ENCODE measurements around the gene IGSF9B.
A peak's percentile ranks its signal among the peaks of the same experiment; 100 is the strongest.

Gene IGSF9B

GRCh38 chr11:133984828-133985227, 28.1 kb upstream of the IGSF9B start:
- no peak for DNase-seq

GRCh38 chr11:133983660-133984316, 27.0 kb upstream of the IGSF9B start:
- no peak for DNase-seq

DNA sequence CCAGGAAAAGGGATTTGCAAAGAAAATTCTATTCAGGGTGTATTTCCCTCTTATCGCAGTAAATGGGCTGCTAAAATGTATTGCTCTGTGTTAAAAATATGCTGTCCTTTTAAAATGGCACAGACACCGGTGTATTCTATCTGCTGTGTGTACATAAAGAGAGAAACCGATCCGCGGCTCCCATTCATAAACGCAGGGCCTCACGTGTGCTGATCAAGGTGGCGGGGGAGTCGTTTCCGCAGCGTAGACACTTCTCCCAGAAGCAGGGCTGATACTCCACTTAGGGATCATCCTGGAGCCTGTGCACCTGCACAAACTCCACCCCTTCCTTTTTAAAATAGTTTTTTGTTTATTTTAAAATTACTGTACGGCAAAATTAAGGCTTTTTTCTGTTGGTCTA, 26.1 kb upstream of the IGSF9B start:
- DNase-seq, result no peak

- no peak for DNase-seq
Observed at GRCh38 chr11:133982151-133982550, 25.4 kb upstream of the IGSF9B start.

GRCh38 chr11:133981156-133981555, 24.4 kb upstream of the IGSF9B start:
- DNase-seq, result no peak

DNA sequence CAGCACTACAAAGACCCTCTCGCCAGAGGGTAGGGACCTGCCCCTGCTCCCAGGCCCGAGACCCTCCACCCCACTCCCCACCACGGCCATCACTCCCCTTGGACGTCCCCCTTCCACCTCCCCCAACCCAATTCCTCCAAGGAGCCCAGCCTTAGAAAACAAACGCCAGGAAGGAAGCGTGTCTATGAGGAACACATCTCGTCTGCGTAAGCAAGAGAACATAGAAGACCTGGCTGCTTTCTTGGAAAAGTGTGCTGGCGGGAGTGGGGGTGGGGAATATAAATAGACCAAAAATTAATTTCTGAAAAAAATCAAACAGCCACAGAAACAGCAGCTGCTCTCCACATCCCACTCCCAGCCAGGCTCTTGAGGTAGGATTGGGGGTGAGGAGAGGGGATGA, 23.9 kb upstream of the IGSF9B start:
- DNase-seq, result no peak

DNA sequence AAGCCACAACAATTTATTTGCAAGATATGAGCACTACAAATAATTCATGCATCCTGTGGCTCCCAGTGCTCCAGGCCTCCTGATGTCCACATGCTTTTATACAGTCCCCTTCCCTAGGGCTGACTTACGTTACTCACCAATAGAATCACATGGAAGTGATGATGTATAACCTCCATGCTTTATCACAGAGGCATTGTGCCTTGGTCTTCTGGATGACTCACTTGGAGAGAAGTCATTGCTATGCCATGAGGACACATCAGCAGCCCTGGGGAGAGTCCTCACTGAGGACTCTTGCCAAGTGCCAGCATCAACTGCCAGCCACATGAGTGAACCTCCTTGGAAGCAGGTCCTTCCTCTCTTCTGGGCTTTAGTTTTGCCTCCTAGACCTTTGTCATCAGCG, 22.0 kb upstream of the IGSF9B start:
- peak in 1 of 2 experiments; percentile 18 for DNase-seq

DNA sequence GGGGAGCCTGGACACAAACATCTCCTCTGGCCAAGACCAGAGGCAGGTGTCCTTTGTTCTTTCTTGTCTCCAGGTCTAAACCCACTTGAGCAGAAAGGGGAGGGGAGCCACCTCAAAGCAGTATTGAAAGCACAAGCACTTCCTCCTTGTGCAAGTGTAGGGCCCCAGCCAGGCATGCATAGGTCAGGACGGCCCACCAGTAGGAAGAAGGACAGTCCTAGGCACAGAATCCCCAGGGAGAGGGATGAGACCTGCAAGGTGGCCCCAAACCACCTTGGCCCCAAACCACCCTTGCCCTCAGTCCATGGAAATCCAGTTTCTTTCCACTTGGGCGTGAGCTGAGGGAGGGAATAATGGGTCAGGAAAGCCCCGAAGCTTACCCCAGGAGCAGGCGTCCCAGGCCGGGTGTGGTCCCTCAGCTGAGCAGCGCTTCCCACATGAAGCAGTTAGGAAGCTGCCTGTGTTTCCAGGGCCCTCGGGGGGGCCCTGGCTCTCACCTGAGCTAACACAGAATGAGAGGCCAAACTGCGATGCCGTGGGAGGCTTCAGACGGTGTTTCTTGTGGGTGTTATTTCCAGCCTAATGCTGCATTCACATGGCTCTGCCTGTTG, 20.4 kb upstream of the IGSF9B start:
- DNase-seq, result no peak

- no peak for DNase-seq
Observed at GRCh38 chr11:133975488-133975849, 18.7 kb upstream of the IGSF9B start.

GRCh38 chr11:133974836-133975487, 18.2 kb upstream of the IGSF9B start:
- no peak for DNase-seq

- DNase-seq, result no peak
Observed at GRCh38 chr11:133971881-133972280, 15.1 kb upstream of the IGSF9B start.

GRCh38 chr11:133969112-133969511, 12.3 kb upstream of the IGSF9B start:
- DNase-seq, result no peak

GRCh38 chr11:133968300-133968699, 11.5 kb upstream of the IGSF9B start:
- DNase-seq, result no peak

DNA sequence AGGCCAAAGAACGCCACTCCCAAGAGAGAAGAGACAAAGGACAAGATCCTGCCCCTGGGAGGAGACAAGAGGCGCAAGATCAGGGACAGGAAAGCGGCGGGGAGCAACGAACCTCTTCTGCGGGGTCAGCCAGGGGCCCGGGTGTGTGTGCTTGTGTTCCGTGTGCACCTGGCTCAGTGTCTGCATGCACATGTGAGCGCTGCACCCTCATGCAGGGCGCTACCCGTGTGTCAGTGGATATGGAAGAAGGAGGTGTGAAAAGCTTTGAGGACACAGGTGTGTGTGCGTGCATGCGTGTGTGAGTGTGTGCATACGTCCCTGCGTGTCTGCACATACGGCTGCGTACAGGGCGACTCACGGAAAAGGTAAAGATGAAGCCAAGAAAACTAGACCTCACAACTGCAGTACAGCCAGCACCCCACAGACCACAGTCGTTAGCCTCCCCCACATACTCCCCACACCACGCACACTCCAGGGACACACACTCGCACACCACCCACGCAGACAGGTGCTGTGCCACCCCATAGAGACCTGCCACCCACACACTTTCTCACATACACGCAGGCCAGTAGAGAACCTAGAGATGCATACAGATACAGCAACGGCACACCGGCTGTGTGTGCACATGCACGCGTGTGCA, 11.0 kb upstream of the IGSF9B start:
- DNase-seq, result no peak

- DNase-seq, result no peak
Observed at GRCh38 chr11:133966921-133967598, 10.3 kb upstream of the IGSF9B start.

DNA sequence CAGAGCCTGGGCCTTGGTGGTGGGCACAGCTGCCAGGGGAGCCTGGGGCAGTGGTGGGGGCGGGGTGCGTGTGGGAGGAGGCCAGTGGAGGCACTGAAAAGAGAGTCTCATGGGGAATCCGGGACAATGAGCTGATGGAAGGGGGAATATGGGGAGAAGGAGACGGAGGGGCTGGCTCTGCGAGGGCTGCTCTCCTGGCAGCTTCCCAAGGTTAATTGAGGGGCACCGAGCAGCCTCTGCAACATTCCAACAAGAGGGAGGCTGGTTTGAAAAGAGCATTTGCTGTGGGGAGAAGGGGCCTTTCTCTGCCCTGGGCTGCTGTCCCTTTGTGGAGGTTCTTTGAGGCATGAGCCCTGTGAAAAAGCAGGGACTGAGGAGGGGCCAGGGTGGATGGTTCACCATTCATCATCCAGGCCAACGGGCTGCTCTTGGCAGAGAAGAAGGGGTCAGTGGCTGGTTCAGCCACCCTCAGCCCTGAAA, 9.4 kb upstream of the IGSF9B start:
- no peak for DNase-seq

GRCh38 chr11:133965031-133965601, 8.3 kb upstream of the IGSF9B start:
- DNase-seq, result no peak

- DNase-seq, result no peak
Observed at GRCh38 chr11:133964356-133964755, 7.6 kb upstream of the IGSF9B start.

GRCh38 chr11:133961890-133962289, 5.1 kb upstream of the IGSF9B start:
- no peak for DNase-seq

DNA sequence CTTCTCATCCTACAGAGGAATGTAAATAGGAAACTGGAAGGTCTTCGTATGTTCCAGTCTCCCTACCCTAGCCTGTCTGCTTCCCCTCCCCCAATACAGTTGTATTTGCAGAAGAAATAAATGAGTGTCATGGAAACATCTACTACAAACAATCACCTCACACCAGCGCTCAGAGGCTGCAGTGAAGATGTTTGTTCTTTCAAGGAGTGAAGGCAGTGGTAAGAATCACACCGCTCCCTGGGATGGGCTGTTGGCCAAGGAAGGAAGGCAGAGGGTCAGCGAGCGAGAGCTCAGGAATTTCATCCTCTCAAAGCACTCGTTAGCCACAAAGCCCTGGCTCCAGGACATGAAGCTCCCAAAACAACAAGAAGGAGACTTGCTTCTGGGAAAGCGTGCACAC, 1.1 kb upstream of the IGSF9B start:
- DNase-seq, result no peak

- DNase-seq, result no peak
Observed at GRCh38 chr11:133955945-133956421, 785 bp downstream of the IGSF9B start.

GRCh38 chr11:133955081-133955891, 1.5 kb downstream of the IGSF9B start:
- peak in 1 of 2 experiments; percentile 39 for DNase-seq

All from NCI-H446 (cell line).